CD4-positive, alpha-beta T cell (primary cell): ENCODE measurements around the gene MMP11. TPM values are rescaled to one million over a fixed set of nuclear protein-coding genes. Genes with fewer than 3 reads are reported as not detected.

Experiments used
- ATAC-seq: fragments of 200-7000 bp; cut with Tn5 transposase; one replicate; pipeline ENCODE4 v1.10.0; 2022; ENCODE audit warnings: mild to moderate bottlenecking; ENCODE audit not compliant: poor library complexity
- CTCF ChIA-PET: fragments of 350-600 bp; sonication (Branson Sonifier 250); formaldehyde crosslinking; loops from one replicate; lab custom pipeline; 2021; ENCODE audit warnings: antibody characterized with exemption, inconsistent platforms; lab: Charles Lee
- POLR2A ChIA-PET: fragments of 350-600 bp; sonication (Branson Sonifier 250); formaldehyde crosslinking; loops from one replicate; lab custom pipeline; 2021; ENCODE audit warnings: antibody characterized with exemption, inconsistent platforms; lab: Charles Lee
- DNase-seq, 14 experiments: peaks; one replicate each; pipeline ENCODE4 v3.0.0-alpha.2; 2013 to 2020; ENCODE audit warnings: mixed read lengths in 2 of 14
- H3K27ac ChIP-seq, 2 donors: one replicate each; pipeline versions ENCODE4 v1.5.1 to v1.7.0; 2013; ENCODE audit warnings: low read length in 2 of 2, low read depth in 1 of 2, mild to moderate bottlenecking in 1 of 2
- H3K27me3 ChIP-seq, 2 experiments: 1 replicate in 1 of 2; 2 replicates in 1 of 2; pipeline versions ENCODE4 v1.6.1 to v1.7.0; 2013; ENCODE audit warnings: low read length in 2 of 2, control low read depth in 1 of 2, mild to moderate bottlenecking in 1 of 2, moderate library complexity in 1 of 2; ENCODE audit not compliant: insufficient read depth in 2 of 2, control insufficient read depth in 1 of 2
- H3K36me3 ChIP-seq: one replicate; pipeline ENCODE4 v1.6.1; 2013; ENCODE audit warnings: low read length, control low read depth; ENCODE audit not compliant: insufficient read depth
- H3K4me1 ChIP-seq: one replicate; pipeline ENCODE4 v1.6.1; 2013; ENCODE audit warnings: low read length, control low read depth; ENCODE audit not compliant: insufficient read depth
- H3K4me3 ChIP-seq: one replicate; pipeline ENCODE4 v1.5.1; 2013; ENCODE audit warnings: mild to moderate bottlenecking, low read length, moderate library complexity
- H3K9me3 ChIP-seq, 2 experiments: 1 replicate in 1 of 2; 2 replicates in 1 of 2; pipeline versions ENCODE4 v1.6.1 to v1.7.0; 2013; ENCODE audit warnings: low read length in 2 of 2, mild to moderate bottlenecking in 2 of 2, control low read depth in 1 of 2, moderate library complexity in 1 of 2; ENCODE audit not compliant: control insufficient read depth in 1 of 2, insufficient read depth in 1 of 2
- H3K27ac Mint-ChIP-seq: one replicate; pipeline ENCODE4 v1.8.0; 2020; ENCODE audit warnings: mixed read lengths
- H3K27me3 Mint-ChIP-seq: one replicate; pipeline ENCODE4 v1.8.0; 2021; ENCODE audit warnings: mixed read lengths
- H3K36me3 Mint-ChIP-seq: one replicate; pipeline ENCODE4 v1.8.0; 2021; ENCODE audit warnings: low read depth, mixed read lengths
- H3K4me1 Mint-ChIP-seq: one replicate; pipeline ENCODE4 v1.8.0; 2021; ENCODE audit warnings: low read depth, mixed read lengths
- H3K4me3 Mint-ChIP-seq: one replicate; pipeline ENCODE4 v1.8.0; 2020; ENCODE audit warnings: mild to moderate bottlenecking, mixed read lengths
- H3K9me3 Mint-ChIP-seq: one replicate; pipeline ENCODE4 v1.8.0; 2020; ENCODE audit warnings: mixed read lengths
- CTCF ChIP-seq: fragments of 200-600 bp; IDR thresholded peaks from one replicate; pipeline ENCODE4 v1.8.0; 2022; ENCODE audit warnings: antibody characterized with exemption, mild to moderate bottlenecking
- intact Hi-C, 2 experiments: fragments of 100-400 bp; cut with DNase I in 1 of 2; cut with micrococcal nuclease in 1 of 2; formaldehyde crosslinking; loops; one replicate each; pipeline versions ENCODE4 v1.15.1 to v1.9.0; 2023 to 2025; cut with DNase I, micrococcal nuclease
- total RNA-seq, 174 experiments: library from RNA in 2 of 174; stranded (reverse) in 2 of 174; gene quantifications; one replicate each; pipeline ENCODE4 v1.2.3 and lab custom pipeline; 2021 to 2026

MMP11 gene
- total RNA-seq, 2 experiments from 2014 or later = 2.3 to 2.4 TPM

- intact Hi-C loops = loop anchor here (10.0 kb wide), 1 partner anchor 233 kb away; the partner anchor contains the start of gene CABIN1 (in 2 of the 2)
These were observed 9.0 kb downstream of the MMP11 start for GRCh38 chr22:23781511-23782183.

GRCh38 chr22:23782252-23782651 is 9.6 kb downstream of the MMP11 start:
- peaks cover 14% of the 10 kb centered on the region for H3K4me1 Mint-ChIP-seq
- ATAC-seq (no peak), DNase-seq (no peak)
- no peaks in the 10 kb centered on the region for H3K36me3 ChIP-seq
- H3K27me3 ChIP-seq = no peaks in the 10 kb centered on the region
- no peaks in the 10 kb centered on the region for H3K9me3 Mint-ChIP-seq
- no peaks in the 10 kb centered on the region for H3K27me3 Mint-ChIP-seq
- peaks cover under 1% of the 10 kb centered on the region for H3K36me3 Mint-ChIP-seq
- ChIA-PET CTCF (no interaction called here), POLR2A (no interaction called here)
- H3K27ac Mint-ChIP-seq = no peak overlapping the region
- intact Hi-C loops = loop anchor here (10.0 kb wide), 1 partner anchor 233 kb away; the partner anchor contains the start of gene CABIN1 (in 2 of the 2)
- H3K27ac ChIP-seq = no peak overlapping the region
- H3K9me3 ChIP-seq = no peaks in the 10 kb centered on the region
- no peak for TF ChIP-seq CTCF
- no peak overlapping the region for H3K4me3 ChIP-seq
- peaks cover 14% of the 10 kb centered on the region for H3K4me1 ChIP-seq
- H3K4me3 Mint-ChIP-seq = no peak overlapping the region

More at GRCh38 chr22:23781511-23782183, 9.0 kb downstream of the MMP11 start:
- DNase-seq (no peak), ATAC-seq (no peak)
- Mint-ChIP-seq H3K4me1 (peaks cover 12% of the 10 kb centered on the region), H3K4me3 (no peak overlapping the region), H3K36me3 (no peaks in the 10 kb centered on the region), H3K27me3 (no peaks in the 10 kb centered on the region), H3K9me3 (no peaks in the 10 kb centered on the region), H3K27ac (no peak overlapping the region)
- Histone ChIP-seq H3K27me3 (no peaks in the 10 kb centered on the region), H3K27ac (no peak overlapping the region), H3K9me3 (no peaks in the 10 kb centered on the region), H3K4me3 (no peak overlapping the region), H3K36me3 (no peaks in the 10 kb centered on the region), H3K4me1 (peaks cover 13% of the 10 kb centered on the region)
- TF ChIP-seq CTCF = no peak
- POLR2A ChIA-PET = no interaction called here
- CTCF ChIA-PET = no interaction called here

DNA sequence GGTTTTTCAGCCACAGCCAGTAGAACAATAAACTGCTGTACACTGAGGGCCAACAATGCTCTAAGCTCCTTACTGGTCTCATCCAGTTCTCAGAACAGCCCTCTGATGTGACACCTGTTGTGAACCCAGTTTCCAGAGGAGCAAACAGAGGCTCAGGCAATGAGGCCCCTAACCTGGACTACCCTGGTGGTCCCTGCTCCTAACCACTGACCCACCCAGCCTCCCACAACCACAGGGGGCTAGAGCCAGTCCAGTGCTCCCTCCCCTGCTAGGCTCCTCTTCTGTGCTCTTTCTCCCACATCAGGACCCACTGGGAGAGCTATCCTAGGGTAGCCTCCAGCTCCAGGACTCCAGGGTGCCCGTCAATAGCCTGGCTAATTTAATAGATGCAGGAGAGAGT is 10.1 kb downstream of the MMP11 start:
- TF ChIP-seq CTCF = no peak
- peaks cover 18% of the 10 kb centered on the region for H3K4me1 ChIP-seq
- H3K36me3 Mint-ChIP-seq = peaks cover 5% of the 10 kb centered on the region
- H3K27me3 Mint-ChIP-seq = no peaks in the 10 kb centered on the region
- no peaks in the 10 kb centered on the region for H3K9me3 ChIP-seq
- H3K4me1 Mint-ChIP-seq = peaks cover 18% of the 10 kb centered on the region
- no peak overlapping the region for H3K27ac ChIP-seq
- no peaks in the 10 kb centered on the region for H3K36me3 ChIP-seq
- H3K4me3 ChIP-seq = no peak overlapping the region
- no peak overlapping the region for H3K4me3 Mint-ChIP-seq
- DNase-seq (no peak), ATAC-seq (no peak)
- H3K9me3 Mint-ChIP-seq = no peaks in the 10 kb centered on the region
- intact Hi-C loops = loop anchor here (10.0 kb wide), 1 partner anchor 232 kb away; the partner anchor contains the start of gene CABIN1 (in 2 of the 2)
- ChIA-PET CTCF (no interaction called here), POLR2A (no interaction called here)
- no peak overlapping the region for H3K27ac Mint-ChIP-seq
- H3K27me3 ChIP-seq = no peaks in the 10 kb centered on the region
